Pancreas (tissue), 10 donors: ENCODE measurements around the gene HIVEP3. TPM values are rescaled to one million over a fixed set of nuclear protein-coding genes. Genes with fewer than 3 reads are reported as not detected.

ENCODE experiments used
- ATAC-seq, 4 donors: fragments of 200-7000 bp; cut with Tn5 transposase; one replicate each; pipeline versions ENCODE4 v1.8.0 to v1.9.1; 2020; ENCODE audit warnings: mild to moderate bottlenecking in 4 of 4, moderate library complexity in 4 of 4
- DNase-seq, 6 donors: peaks; one replicate each; pipeline ENCODE4 v3.0.0-alpha.2; 2020
- FAIRE-seq: peaks from 2 replicates; lab custom pipeline; 2012; peaks lifted over from hg19 to GRCh38; lab: Jason Lieb, UNC
- H3K27ac ChIP-seq, 4 donors: fragments of 200-600 bp; sonication (generic); 1 replicate in 3 of 4; 2 replicates in 1 of 4; pipeline versions ENCODE4 v1.5.0 to v1.8.0; 2020
- H3K27me3 ChIP-seq, 4 donors: fragments of 200-600 bp; one replicate each; pipeline ENCODE4 v1.8.0; 2021
- H3K36me3 ChIP-seq, 3 donors: fragments of 200-600 bp; sonication (generic) in 1 of 3; one replicate each; pipeline versions ENCODE4 v1.5.0 to v1.8.0; 2020 to 2021
- H3K4me1 ChIP-seq, 3 donors: fragments of 200-600 bp; one replicate each; pipeline ENCODE4 v1.8.0; 2021
- H3K4me3 ChIP-seq, 4 donors: fragments of 200-600 bp; sonication (generic) in 2 of 4; one replicate each; pipeline versions ENCODE4 v1.5.0 to v1.8.0; 2020 to 2021
- H3K9me3 ChIP-seq, 4 donors: fragments of 200-600 bp; one replicate each; pipeline ENCODE4 v1.8.0; 2021
- WGBS, 2 donors: extraction: QIAGEN DNeasy Blood & Tissue Kit; methylation state at CpG; one replicate each; pipeline ENCODE4 v1.1.7; 2013; 5-methylcytosine and 5-hydroxymethylcytosine counted together
- intact Hi-C, 3 donors: fragments of 100-400 bp; cut with DNase I; formaldehyde crosslinking; loops; one replicate each; pipeline versions ENCODE4 v1.11.1 to v1.14.2; 2022
- polyA plus RNA-seq, 2 donors: library from polyadenylated mRNA; stranded (reverse); fragments of 200-250 nt; gene quantifications; one replicate each; pipeline ENCODE4 v1.2.3, GENCODE V29; 2013
- total RNA-seq, 6 donors: library from RNA; stranded (reverse); fragmentation: NEBNext Ultra II Directional in 4 of 6; extraction: Animal tissue kit (Norgen Biotek cat#: 25700) in 4 of 6; gene quantifications; one replicate each; pipeline versions ENCODE4 v1.2.1 to v1.2.4, GENCODE V29; 2021 to 2023
- TF ChIP-seq, protein P1 (sequence below), 4 donors: fragments of 200-600 bp; sonication (generic) in 3 of 4; IDR thresholded peaks; one replicate each; pipeline versions ENCODE4 v1.5.0 to v1.8.0; 2021; ENCODE audit warnings: antibody characterized with exemption in 4 of 4
- donor health status: healthy with polysubstance abuse.
- donor health status: DM: no; HTN: no; CAD: no; lungs with moderate emphysema.
- donor health status: DM: no; HTN: no; CAD: no.
- donor health status: control.
- donor health status: control.
- donor health status: Bipolar disorder and iron deficiency.
- donor health status: DM: yes; HTN: yes; CAD: no.
- donor health status: DM: no; HTN: no; CAD: no.
- donor health status: DM: no; HTN: no; CAD: no.
- donor health status: DM: yes; HTN: yes; CAD: no.

Gene HIVEP3
- total and polyA plus RNA-seq, 8 donors, result 2.7 to 5.0 (median 3.1) TPM

DNA sequence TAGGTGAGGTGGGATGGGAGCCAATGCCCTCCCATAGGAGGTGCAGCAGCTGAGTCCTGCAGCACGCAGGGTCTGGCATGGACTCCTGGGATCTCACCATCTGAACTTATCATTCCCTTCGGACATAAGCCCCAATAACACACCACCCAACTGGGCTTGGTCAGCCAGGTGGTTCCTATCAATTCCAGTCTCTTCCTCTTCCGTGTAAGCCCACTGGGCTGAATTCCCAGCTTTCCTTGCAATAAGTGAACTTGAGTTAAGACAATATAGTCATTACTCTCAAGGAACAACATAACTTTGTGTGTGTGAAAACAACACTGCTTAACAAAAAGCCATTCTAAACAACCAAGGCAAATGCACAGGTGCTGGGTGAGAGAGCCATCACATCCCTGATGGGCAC, 347.7 kb downstream of the HIVEP3 start:
- DNase-seq, result no peak
- Histone ChIP-seq H3K36me3 (no peaks in the 10 kb centered on the region), H3K4me1 (no peaks in the 10 kb centered on the region), H3K4me3 (no peak overlapping the region), H3K27ac (no peak overlapping the region), H3K9me3 (no peaks in the 10 kb centered on the region), H3K27me3 (no peaks in the 10 kb centered on the region)
- intact Hi-C loops, result loop anchor here in 1 of 3 donors (10.0 kb wide), 1 partner anchor 224 kb away; no protein-coding TSS in a partner anchor
- WGBS, 2 donors, result 57 to 58% methylated on average over 3 of the region's 3 CpGs
- no peak for ATAC-seq
- TF ChIP-seq, protein P1, sequence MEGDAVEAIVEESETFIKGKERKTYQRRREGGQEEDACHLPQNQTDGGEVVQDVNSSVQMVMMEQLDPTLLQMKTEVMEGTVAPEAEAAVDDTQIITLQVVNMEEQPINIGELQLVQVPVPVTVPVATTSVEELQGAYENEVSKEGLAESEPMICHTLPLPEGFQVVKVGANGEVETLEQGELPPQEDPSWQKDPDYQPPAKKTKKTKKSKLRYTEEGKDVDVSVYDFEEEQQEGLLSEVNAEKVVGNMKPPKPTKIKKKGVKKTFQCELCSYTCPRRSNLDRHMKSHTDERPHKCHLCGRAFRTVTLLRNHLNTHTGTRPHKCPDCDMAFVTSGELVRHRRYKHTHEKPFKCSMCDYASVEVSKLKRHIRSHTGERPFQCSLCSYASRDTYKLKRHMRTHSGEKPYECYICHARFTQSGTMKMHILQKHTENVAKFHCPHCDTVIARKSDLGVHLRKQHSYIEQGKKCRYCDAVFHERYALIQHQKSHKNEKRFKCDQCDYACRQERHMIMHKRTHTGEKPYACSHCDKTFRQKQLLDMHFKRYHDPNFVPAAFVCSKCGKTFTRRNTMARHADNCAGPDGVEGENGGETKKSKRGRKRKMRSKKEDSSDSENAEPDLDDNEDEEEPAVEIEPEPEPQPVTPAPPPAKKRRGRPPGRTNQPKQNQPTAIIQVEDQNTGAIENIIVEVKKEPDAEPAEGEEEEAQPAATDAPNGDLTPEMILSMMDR (IDR thresholded peaks at IDR 0.05), result no peak
- FAIRE-seq, result no peak

DNA sequence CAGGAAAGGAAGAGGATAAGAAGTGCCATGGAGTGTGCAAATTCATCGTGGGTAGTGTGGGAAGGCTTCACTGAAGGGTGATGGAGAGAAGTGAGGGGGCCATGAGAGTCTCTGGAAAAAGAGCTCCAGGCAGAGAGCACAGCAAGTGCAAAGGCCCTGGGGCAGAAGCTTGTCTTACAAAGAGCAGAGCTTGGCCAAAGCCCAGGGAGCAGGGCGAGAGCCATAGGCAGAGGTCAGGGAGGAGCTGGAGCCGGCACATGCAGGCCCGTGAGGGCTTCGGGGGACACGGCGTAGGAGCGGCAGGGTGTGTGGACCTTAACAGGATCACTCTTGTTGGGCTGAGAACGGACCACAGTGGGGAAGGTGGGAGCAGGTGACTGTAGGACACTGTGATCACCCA, 350.5 kb downstream of the HIVEP3 start:
- H3K4me3 ChIP-seq, result no peak overlapping the region
- H3K27me3 ChIP-seq, result no peaks in the 10 kb centered on the region
- WGBS, 2 donors, result 93 to 94% methylated on average over 9 of the region's 9 CpGs
- H3K27ac ChIP-seq, result no peak overlapping the region
- FAIRE-seq, result no peak
- TF ChIP-seq, protein P1 (IDR thresholded peaks at IDR 0.05), result no peak
- DNase-seq, result no peak
- intact Hi-C loops, result no loop called here
- H3K36me3 ChIP-seq, result no peaks in the 10 kb centered on the region
- H3K9me3 ChIP-seq, result no peaks in the 10 kb centered on the region
- H3K4me1 ChIP-seq, result no peaks in the 10 kb centered on the region
- ATAC-seq, result no peak

DNA sequence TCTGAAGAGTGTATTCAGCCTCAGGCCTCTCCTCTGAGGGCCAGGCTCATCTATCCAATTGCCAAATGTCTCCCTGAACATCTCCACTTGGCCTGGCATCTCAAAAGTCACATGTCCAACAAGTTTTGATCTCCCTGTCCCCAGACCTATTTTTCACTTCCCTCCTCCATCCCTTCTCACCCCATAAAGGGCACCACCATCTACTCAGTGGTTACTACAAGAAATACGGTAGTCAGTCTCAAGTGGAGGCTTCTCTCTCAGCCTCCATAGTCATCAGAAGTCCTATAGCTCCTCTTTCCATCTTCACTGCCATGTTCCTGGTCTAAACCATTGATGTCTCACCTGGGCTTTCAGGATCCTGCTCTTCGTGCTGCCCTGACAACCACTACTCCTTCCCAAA, 351.8 kb downstream of the HIVEP3 start:
- Histone ChIP-seq H3K27me3 (no peaks in the 10 kb centered on the region), H3K4me1 (no peaks in the 10 kb centered on the region), H3K4me3 (no peak overlapping the region), H3K9me3 (no peaks in the 10 kb centered on the region), H3K27ac (no peak overlapping the region), H3K36me3 (no peaks in the 10 kb centered on the region)
- DNase-seq, result no peak
- WGBS, 2 donors, result 90 to 95% methylated on average over 2 of the region's 2 CpGs
- TF ChIP-seq, protein P1 (IDR thresholded peaks at IDR 0.05), result no peak
- intact Hi-C loops, result no loop called here
- FAIRE-seq, result no peak
- no peak for ATAC-seq

DNA sequence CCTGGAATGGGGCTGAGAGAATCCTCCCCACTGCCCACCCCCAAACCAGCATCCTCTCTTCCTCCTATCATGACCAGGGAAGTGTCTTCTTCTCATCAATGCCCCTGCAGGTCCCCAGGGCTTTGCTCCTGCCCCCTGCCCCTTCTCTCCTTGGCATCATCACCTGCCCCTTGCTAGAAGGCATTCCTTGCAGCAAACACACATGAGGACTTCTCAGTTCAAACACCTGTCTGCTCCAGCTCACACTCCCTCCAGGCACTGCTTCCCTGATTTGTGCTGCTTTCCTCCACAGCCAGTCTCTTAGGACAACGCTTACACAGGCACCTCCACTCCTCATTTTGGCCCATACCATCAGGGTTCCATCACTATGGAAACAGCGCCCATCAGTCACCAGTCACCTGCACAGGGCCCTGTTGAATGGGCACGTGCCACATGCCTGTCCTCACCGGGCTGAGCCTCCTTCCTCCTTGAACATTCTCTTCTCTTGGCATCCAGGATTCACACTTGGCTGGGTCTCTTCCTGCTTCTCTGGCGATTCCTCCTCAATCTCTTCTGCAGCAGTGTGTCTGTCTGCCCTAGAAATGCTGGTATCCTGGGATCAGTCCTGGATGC, 352.3 kb downstream of the HIVEP3 start:
- intact Hi-C loops, result no loop called here
- H3K9me3 ChIP-seq, result no peaks in the 10 kb centered on the region
- H3K36me3 ChIP-seq, result no peaks in the 10 kb centered on the region
- no peak for FAIRE-seq
- no peaks in the 10 kb centered on the region for H3K27me3 ChIP-seq
- TF ChIP-seq, protein P1 (IDR thresholded peaks at IDR 0.05), result no peak
- H3K4me3 ChIP-seq, result no peak overlapping the region
- WGBS, 2 donors, result 93 to 94% methylated on average over 5 of the region's 5 CpGs
- no peak overlapping the region for H3K27ac ChIP-seq
- no peak for DNase-seq
- ATAC-seq, result no peak
- no peaks in the 10 kb centered on the region for H3K4me1 ChIP-seq

DNA sequence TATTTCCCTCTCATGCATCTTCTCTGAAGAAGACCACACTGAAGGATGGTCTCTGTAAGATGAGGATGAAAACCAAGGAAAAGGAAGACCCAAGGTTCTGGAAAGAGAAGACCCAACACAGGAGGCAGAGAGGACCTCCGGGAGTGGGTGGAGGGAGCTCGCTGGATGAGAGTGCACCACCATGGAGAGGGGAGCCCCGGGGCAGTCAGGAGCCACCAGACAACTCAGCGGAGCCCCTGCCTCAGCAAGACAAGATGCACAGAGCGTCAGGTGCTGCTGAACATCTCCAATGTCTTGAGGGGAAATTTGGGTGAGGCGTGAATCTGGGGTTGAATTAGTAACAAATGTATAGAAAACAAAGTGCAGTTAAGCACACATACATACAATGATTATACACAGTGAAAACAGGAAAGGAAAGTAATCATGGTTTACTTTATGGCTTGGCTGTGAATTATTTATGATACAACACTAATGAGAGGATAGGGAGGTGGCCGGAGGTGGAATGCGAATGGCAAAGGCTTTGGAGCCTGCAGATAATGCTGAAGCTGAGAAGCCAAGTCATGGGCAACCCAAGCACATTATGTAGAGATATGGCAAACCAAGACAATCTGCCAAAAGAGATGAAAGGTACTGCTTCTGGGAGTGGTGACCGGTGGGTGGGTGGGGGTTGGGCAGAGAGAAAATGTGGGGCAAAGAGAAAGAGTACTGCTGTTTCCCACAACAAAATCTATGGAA, 353.8 kb downstream of the HIVEP3 start:
- TF ChIP-seq, protein P1 (IDR thresholded peaks at IDR 0.05), result no peak
- FAIRE-seq (no peak), DNase-seq (no peak), ATAC-seq (no peak)
- Histone ChIP-seq H3K4me1 (no peaks in the 10 kb centered on the region), H3K9me3 (no peaks in the 10 kb centered on the region), H3K27me3 (no peaks in the 10 kb centered on the region), H3K4me3 (no peak overlapping the region), H3K36me3 (no peaks in the 10 kb centered on the region), H3K27ac (no peak overlapping the region)
- 89 to 91% methylated on average over 9 of the region's 9 CpGs for WGBS, 2 donors
- intact Hi-C loops, result no loop called here
